Measurements from ENCODE around the gene MGAT5. TPM values are rescaled to one million over a fixed set of nuclear protein-coding genes. Genes with fewer than 3 reads are reported as not detected.

The MGAT5 gene
- total RNA-seq, 2 donors from 2014 or later = 61.7 to 63.2 TPM

DNA sequence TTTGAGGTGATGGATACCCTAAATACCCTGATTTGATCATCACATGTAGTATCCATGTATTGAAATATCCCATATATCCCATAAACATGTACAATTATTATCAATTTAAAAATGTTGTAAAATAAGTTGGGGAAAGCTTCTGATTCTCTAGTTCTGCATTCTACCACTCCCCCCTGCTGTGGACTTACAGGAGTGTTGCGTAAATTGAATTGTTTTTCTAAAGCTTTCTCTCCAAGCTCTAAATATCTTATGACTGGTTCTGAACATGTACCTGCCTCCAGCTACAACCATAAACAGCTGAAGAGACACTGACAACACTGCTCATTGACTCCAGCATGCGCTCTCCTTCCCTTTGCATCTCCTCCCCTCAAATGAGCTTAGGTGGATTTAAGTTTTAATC lies 145.2 kb downstream of the MGAT5 start:
- Histone ChIP-seq H3K27me3 (no peaks in the 10 kb centered on the region), H3K9me3 (no peaks in the 10 kb centered on the region), H3K36me3 (no peaks in the 10 kb centered on the region), H3K27ac (no peak overlapping the region), H3K4me3 (no peak overlapping the region), H3K9ac (ENCODE audit: low read depth in 2 of 2, low read length in 2 of 2) (no peak overlapping the region), H3K4me1 (peaks cover 8% of the 10 kb centered on the region)
- TF ChIP-seq, protein P1, sequence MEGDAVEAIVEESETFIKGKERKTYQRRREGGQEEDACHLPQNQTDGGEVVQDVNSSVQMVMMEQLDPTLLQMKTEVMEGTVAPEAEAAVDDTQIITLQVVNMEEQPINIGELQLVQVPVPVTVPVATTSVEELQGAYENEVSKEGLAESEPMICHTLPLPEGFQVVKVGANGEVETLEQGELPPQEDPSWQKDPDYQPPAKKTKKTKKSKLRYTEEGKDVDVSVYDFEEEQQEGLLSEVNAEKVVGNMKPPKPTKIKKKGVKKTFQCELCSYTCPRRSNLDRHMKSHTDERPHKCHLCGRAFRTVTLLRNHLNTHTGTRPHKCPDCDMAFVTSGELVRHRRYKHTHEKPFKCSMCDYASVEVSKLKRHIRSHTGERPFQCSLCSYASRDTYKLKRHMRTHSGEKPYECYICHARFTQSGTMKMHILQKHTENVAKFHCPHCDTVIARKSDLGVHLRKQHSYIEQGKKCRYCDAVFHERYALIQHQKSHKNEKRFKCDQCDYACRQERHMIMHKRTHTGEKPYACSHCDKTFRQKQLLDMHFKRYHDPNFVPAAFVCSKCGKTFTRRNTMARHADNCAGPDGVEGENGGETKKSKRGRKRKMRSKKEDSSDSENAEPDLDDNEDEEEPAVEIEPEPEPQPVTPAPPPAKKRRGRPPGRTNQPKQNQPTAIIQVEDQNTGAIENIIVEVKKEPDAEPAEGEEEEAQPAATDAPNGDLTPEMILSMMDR (IDR thresholded peaks at IDR 0.05) = no peak
- intact Hi-C loops (cut with DNase I) = no loop called here
- no peak for DNase-seq

DNA sequence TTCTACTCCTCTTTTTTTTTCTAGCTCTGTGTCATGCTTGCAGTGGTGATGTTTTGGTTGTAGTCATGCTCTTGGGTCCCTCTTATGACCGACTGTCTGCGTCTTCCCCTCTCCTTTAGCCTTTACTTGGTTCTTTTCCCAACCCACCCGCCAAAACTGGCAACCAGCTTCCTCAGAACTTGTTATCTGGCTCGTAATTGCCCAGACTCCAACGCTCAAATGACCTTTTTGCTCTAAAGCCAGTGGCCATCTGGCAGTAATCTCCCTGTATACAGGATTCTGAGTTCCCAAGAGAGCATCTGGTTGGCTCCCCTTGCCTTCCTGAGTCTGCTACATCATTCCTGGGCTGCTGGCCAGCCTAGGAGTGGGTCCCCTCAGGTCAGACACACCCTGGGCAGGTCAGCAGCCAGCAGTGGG lies 147.2 kb downstream of the MGAT5 start:
- intact Hi-C loops (cut with DNase I) = loop anchor here (10.0 kb wide), 1 partner anchor 156 kb away; no protein-coding TSS in a partner anchor
- TF ChIP-seq, protein P1 (IDR thresholded peaks at IDR 0.05) = no peak
- no peak overlapping the region for H3K27ac ChIP-seq
- H3K9me3 ChIP-seq = no peaks in the 10 kb centered on the region
- no peaks in the 10 kb centered on the region for H3K27me3 ChIP-seq
- H3K4me1 ChIP-seq = peaks cover 8% of the 10 kb centered on the region
- no peaks in the 10 kb centered on the region for H3K36me3 ChIP-seq
- DNase-seq = no peak
- no peak overlapping the region for H3K9ac ChIP-seq (ENCODE audit: low read depth in 2 of 2, low read length in 2 of 2)
- H3K4me3 ChIP-seq = no peak overlapping the region

DNA sequence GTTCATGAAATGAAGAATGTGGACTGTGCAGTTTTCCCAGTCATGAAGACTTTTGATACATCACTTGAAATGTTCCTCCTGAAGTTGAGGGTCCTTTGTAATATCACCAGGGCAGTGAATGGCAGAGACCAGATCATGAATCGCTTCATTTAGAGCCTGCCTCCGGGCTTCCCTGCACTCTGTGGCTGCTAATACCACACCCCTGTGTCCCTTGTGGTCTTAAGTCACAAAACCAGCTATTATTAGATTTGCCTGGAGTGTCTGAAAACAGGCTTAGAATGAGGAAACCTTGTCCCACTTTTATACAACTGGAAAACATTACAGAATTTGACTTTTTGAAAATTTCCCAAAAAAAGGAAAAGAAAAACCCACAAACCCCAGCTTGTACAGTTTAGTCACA lies 147.9 kb downstream of the MGAT5 start:
- H3K9ac ChIP-seq (ENCODE audit: low read depth in 2 of 2, low read length in 2 of 2) = no peak overlapping the region
- intact Hi-C loops (cut with DNase I) = loop anchor here (10.0 kb wide), 1 partner anchor 157 kb away; no protein-coding TSS in a partner anchor
- no peak overlapping the region for H3K27ac ChIP-seq
- H3K4me3 ChIP-seq = no peak overlapping the region
- no peaks in the 10 kb centered on the region for H3K9me3 ChIP-seq
- peaks cover 8% of the 10 kb centered on the region for H3K4me1 ChIP-seq
- TF ChIP-seq, protein P1 (IDR thresholded peaks at IDR 0.05) = no peak
- H3K27me3 ChIP-seq = no peaks in the 10 kb centered on the region
- H3K36me3 ChIP-seq = no peaks in the 10 kb centered on the region
- no peak for DNase-seq

DNA sequence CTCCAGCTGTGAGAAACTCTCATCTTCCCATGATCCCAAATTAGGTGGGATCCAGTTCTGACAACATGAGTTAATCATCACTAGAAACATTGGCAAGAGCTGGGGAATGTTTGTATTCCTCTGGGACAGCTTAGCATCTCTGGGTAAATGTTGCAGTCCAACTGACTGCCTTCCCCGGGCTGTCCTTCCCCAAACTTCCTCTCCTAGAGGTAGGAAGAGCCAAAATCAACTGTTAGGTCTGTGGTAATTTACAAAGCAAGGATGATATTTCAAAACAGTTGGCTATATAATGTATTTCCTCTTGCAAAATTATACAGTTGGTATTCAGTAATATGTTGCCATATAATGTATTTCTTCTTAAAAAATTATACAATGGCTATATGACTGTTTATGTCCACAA lies 148.5 kb downstream of the MGAT5 start:
- no peaks in the 10 kb centered on the region for H3K27me3 ChIP-seq
- H3K4me3 ChIP-seq = no peak overlapping the region
- no peak overlapping the region for H3K27ac ChIP-seq
- no peak overlapping the region for H3K9ac ChIP-seq (ENCODE audit: low read depth in 2 of 2, low read length in 2 of 2)
- no peaks in the 10 kb centered on the region for H3K9me3 ChIP-seq
- H3K4me1 ChIP-seq = peaks cover 2% of the 10 kb centered on the region
- no peak for DNase-seq
- TF ChIP-seq, protein P1 (IDR thresholded peaks at IDR 0.05) = no peak
- intact Hi-C loops (cut with DNase I) = loop anchor here (10.0 kb wide), 1 partner anchor 158 kb away; no protein-coding TSS in a partner anchor
- no peaks in the 10 kb centered on the region for H3K36me3 ChIP-seq

DNA sequence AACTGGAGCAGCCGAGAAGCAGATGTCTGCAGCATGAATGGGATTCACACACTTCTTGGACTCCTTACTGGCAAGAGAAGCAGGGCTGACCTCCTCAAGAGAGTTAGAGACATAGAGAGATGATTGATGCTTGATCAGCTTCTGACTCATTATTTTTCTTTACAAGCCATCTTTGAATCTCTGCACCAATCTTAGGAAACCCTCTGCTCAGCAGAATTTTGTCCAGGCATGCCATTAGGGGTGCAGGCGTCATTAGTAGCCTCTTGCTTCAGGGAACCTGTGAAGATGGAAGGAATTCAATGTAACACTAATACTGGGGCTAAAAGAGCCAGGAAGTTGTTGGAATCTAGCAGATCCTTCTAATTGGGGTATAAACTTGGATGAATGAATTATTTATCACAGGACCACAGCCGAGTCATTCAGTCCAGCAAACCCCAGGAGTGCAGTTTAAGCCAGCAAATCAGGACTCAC lies 151.8 kb downstream of the MGAT5 start:
- no peak overlapping the region for H3K4me3 ChIP-seq
- H3K27me3 ChIP-seq = no peaks in the 10 kb centered on the region
- TF ChIP-seq, protein P1 (IDR thresholded peaks at IDR 0.05) = no peak
- intact Hi-C loops (cut with DNase I) = loop anchor here (10.0 kb wide), 1 partner anchor 161 kb away; no protein-coding TSS in a partner anchor
- H3K27ac ChIP-seq = no peak overlapping the region
- H3K4me1 ChIP-seq = no peaks in the 10 kb centered on the region
- no peak for DNase-seq
- H3K36me3 ChIP-seq = no peaks in the 10 kb centered on the region
- no peaks in the 10 kb centered on the region for H3K9me3 ChIP-seq
- H3K9ac ChIP-seq (ENCODE audit: low read depth in 2 of 2, low read length in 2 of 2) = no peak overlapping the region
